Measurements from ENCODE around the gene TMEM129.

GRCh38 chr4:1716065-1716945 is 4.8 kb downstream of the TMEM129 start:
- TF ChIP-seq MXD4 (CRISPR knock-in tag; IDR thresholded peaks at IDR 0.05; ENCODE audit: borderline replicate concordance) (no peak), FOXP1 (CRISPR knock-in tag; IDR thresholded peaks at IDR 0.05; ENCODE audit: borderline replicate concordance) (no peak), CTCF (IDR thresholded peaks at IDR 0.05) (no peak), CBFB (CRISPR knock-in tag; IDR thresholded peaks at IDR 0.05; ENCODE audit: low read depth) (no peak), TCF7 (CRISPR knock-in tag; IDR thresholded peaks at IDR 0.05; ENCODE audit: low read depth) (no peak), ATF1 (CRISPR knock-in tag; IDR thresholded peaks at IDR 0.05) (no peak), USF1 (CRISPR knock-in tag; IDR thresholded peaks at IDR 0.05) (no peak), MAX (CRISPR knock-in tag; IDR thresholded peaks at IDR 0.05) (no peak), USF2 (CRISPR knock-in tag; IDR thresholded peaks at IDR 0.05) (no peak)
- TF ChIP-seq, protein P1, sequence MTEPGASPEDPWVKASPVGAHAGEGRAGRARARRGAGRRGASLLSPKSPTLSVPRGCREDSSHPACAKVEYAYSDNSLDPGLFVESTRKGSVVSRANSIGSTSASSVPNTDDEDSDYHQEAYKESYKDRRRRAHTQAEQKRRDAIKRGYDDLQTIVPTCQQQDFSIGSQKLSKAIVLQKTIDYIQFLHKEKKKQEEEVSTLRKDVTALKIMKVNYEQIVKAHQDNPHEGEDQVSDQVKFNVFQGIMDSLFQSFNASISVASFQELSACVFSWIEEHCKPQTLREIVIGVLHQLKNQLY (CRISPR knock-in tag; IDR thresholded peaks at IDR 0.05) = no peak
